ENCODE measurements around the gene ZNF425. TPM values are rescaled to one million over a fixed set of nuclear protein-coding genes. Genes with fewer than 3 reads are reported as not detected.

Gene ZNF425
- total RNA-seq, 1 donor from 2014 or later = not detected

- intact Hi-C loops (cut with DNase I) = no loop called here
- no peak for TF ChIP-seq CTCF (IDR thresholded peaks at IDR 0.05)
- Histone ChIP-seq H3K4me3 (no peak overlapping the region), H3K27me3 (no peaks in the 10 kb centered on the region), H3K9me3 (no peaks in the 10 kb centered on the region), H3K4me1 (no peaks in the 10 kb centered on the region), H3K36me3 (peaks cover 7 to 8% of the 10 kb centered on the region in 2 donors), H3K27ac (no peak overlapping the region)
- DNase-seq (ENCODE audit: low spot score in 2 of 2) = no peak
These were observed 48.5 kb downstream of the ZNF425 start for GRCh38 chr7:149077594-149077993.

DNA sequence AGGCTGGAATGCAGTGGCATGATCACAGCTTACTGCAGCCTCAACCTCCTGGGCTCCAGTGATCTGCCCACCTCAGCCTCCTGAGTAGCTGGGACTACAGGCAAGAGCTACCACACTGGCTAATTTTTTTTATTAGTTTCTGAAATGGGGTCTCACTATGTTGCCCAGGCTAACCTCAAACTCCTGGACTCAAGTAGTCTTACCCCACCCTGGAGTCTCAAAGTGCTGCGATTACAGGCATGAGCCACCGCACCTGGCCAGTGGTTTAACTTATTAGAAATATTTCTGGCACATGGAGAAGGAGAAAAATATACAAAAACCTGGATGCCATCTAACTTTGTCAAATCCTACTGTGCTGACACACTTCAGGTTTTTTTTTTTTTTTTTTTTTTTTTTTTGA, 50.8 kb downstream of the ZNF425 start:
- H3K4me1 ChIP-seq = no peaks in the 10 kb centered on the region
- no peaks in the 10 kb centered on the region for H3K27me3 ChIP-seq
- H3K36me3 ChIP-seq = peaks cover 28 to 30% of the 10 kb centered on the region in 2 donors
- no peak for TF ChIP-seq CTCF (IDR thresholded peaks at IDR 0.05)
- no peaks in the 10 kb centered on the region for H3K9me3 ChIP-seq
- H3K4me3 ChIP-seq = no peak overlapping the region
- no peak for DNase-seq (ENCODE audit: low spot score in 2 of 2)
- no peak overlapping the region for H3K27ac ChIP-seq
- intact Hi-C loops (cut with DNase I) = no loop called here

- H3K36me3 ChIP-seq = peaks cover 28 to 30% of the 10 kb centered on the region in 2 donors
- intact Hi-C loops (cut with DNase I) = no loop called here
These were observed 51.8 kb downstream of the ZNF425 start for GRCh38 chr7:149074116-149074885.

GRCh38 chr7:149072438-149072775, 53.7 kb downstream of the ZNF425 start:
- no peaks in the 10 kb centered on the region for H3K27me3 ChIP-seq
- H3K36me3 ChIP-seq = peaks cover 28 to 30% of the 10 kb centered on the region in 2 donors
- H3K9me3 ChIP-seq = no peaks in the 10 kb centered on the region
- H3K4me3 ChIP-seq = no peak overlapping the region
- no peak for TF ChIP-seq CTCF (IDR thresholded peaks at IDR 0.05)
- intact Hi-C loops (cut with DNase I) = no loop called here
- no peak for DNase-seq (ENCODE audit: low spot score in 2 of 2)
- no peak overlapping the region for H3K27ac ChIP-seq
- no peaks in the 10 kb centered on the region for H3K4me1 ChIP-seq

More at GRCh38 chr7:149074116-149074885, 51.8 kb downstream of the ZNF425 start:
- H3K9me3 ChIP-seq = no peaks in the 10 kb centered on the region
- no peaks in the 10 kb centered on the region for H3K4me1 ChIP-seq
- no peaks in the 10 kb centered on the region for H3K27me3 ChIP-seq
- no peak overlapping the region for H3K4me3 ChIP-seq
- no peak for DNase-seq (ENCODE audit: low spot score in 2 of 2)
- H3K27ac ChIP-seq = no peak overlapping the region
- TF ChIP-seq CTCF (IDR thresholded peaks at IDR 0.05) = no peak

DNA sequence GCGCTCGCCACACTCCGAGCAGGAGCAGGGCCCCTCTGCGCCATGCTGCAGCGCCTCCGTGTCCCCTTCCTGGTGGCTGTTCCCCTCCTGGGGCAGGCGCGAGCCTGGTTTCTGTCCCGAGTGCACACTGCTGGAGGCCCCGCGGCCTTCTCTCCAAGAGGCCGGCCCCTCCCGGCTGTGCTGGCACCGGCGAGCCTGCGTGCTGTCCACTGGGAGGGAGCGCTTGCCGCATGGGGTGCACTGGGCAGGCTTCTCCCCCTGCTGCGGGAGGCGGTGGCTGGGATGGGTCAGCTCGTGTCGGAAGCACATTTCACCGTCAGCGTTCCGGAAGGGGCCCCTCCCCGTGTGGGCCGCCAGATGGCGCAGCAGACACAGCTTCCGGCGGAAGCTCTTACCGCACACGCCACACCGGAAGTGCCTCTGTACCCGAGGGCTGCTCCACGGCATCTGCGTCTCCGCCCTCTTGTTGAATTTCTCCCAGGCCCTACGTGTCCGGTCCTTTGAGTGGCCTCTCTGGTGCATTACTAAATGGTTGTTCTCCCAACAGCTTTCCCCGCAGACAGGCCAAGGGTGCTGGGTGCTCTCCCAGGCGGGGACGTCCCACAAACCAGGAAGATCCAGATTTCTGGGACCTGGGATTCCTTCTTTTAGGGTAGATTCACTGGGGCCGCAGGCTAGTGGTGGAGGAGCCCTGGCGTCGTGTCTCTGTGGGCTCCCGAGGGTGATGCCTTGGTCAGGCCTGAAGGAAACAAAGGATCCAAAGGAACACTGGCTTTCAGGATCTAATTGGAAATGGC, 54.3 kb downstream of the ZNF425 start:
- no peak for TF ChIP-seq CTCF (IDR thresholded peaks at IDR 0.05)
- no peaks in the 10 kb centered on the region for H3K27me3 ChIP-seq
- no peaks in the 10 kb centered on the region for H3K9me3 ChIP-seq
- no peak overlapping the region for H3K4me3 ChIP-seq
- H3K4me1 ChIP-seq = no peaks in the 10 kb centered on the region
- no peak for DNase-seq (ENCODE audit: low spot score in 2 of 2)
- peaks cover 28 to 30% of the 10 kb centered on the region in 2 donors for H3K36me3 ChIP-seq
- intact Hi-C loops (cut with DNase I) = no loop called here
- no peak overlapping the region for H3K27ac ChIP-seq

All from ascending aorta (tissue), 2 donors.